Transverse colon (tissue), 4 donors: ENCODE measurements around the gene PLIN4. TPM values are rescaled to one million over a fixed set of nuclear protein-coding genes. Genes with fewer than 3 reads are reported as not detected.

Source experiments
- DNase-seq: peaks from one replicate; pipeline ENCODE4 v3.0.0-alpha.2; 2019
- H3K27ac ChIP-seq, 4 donors: fragments of 200-600 bp; sonication (generic); 2 replicates each; pipeline ENCODE4 v1.5.1; 2016 to 2018; ENCODE audit warnings: inconsistent platforms in 4 of 4
- H3K27me3 ChIP-seq: fragments of 200-600 bp; sonication (generic); 2 replicates; pipeline ENCODE4 v1.5.1; 2017; ENCODE audit warnings: inconsistent platforms
- H3K36me3 ChIP-seq, 4 donors: fragments of 200-600 bp; sonication (generic); 2 replicates each; pipeline ENCODE4 v1.5.1; 2017 to 2019; ENCODE audit warnings: inconsistent platforms in 4 of 4
- H3K4me1 ChIP-seq, 4 donors: fragments of 200-600 bp; sonication (generic); 2 replicates each; pipeline ENCODE4 v1.5.1; 2017 to 2020; ENCODE audit warnings: inconsistent platforms in 4 of 4
- H3K4me3 ChIP-seq, 4 donors: fragments of 200-600 bp; sonication (generic); 1 replicate in 1 of 4; 2 replicates in 3 of 4; pipeline versions ENCODE4 v1.5.1 to v1.6.1; 2017 to 2019; ENCODE audit warnings: inconsistent platforms in 4 of 4
- H3K9me3 ChIP-seq, 2 donors: fragments of 200-600 bp; sonication (generic); 2 replicates each; pipeline ENCODE4 v1.5.1; 2017 to 2019; ENCODE audit warnings: inconsistent platforms in 2 of 2
- EP300 ChIP-seq: sonication (generic); formaldehyde crosslinking; IDR thresholded peaks from one replicate; pipeline ENCODE4 v1.6.1; 2017; ENCODE audit warnings: antibody characterized with exemption, low read depth
- POLR2A ChIP-seq: fragments of 450-650 bp; IDR thresholded peaks from one replicate; pipeline ENCODE4 v1.6.1; 2016; ENCODE audit warnings: antibody characterized with exemption, mild to moderate bottlenecking, moderate library complexity
- POLR2AphosphoS5 ChIP-seq, 3 donors: sonication (generic); formaldehyde crosslinking; IDR thresholded peaks; one replicate each; pipeline ENCODE4 v1.6.1; 2016; ENCODE audit warnings: antibody characterized with exemption in 3 of 3
- WGBS, 2 donors: methylation state at CpG; one replicate each; pipeline ENCODE4 v1.1.5; 2018; ENCODE audit warnings: low coverage in 1 of 2; 5-methylcytosine and 5-hydroxymethylcytosine counted together
- in situ Hi-C, 4 donors: fragments of 200-750 bp; cut with MboI; loops; one replicate each; pipeline versions ENCODE4 v1.15.0 to v1.15.1; 2017; ENCODE audit warnings: low sequenced_read_pairs in 3 of 4, low pct_ligation_motif_present in 1 of 4, low pct_unique_long_range_greater_than_20kb in 1 of 4
- intact Hi-C: fragments of 100-400 bp; cut with DNase I; formaldehyde crosslinking; loops from one replicate; pipeline ENCODE4 v1.15.1; 2023; ENCODE audit warnings: low total_unique reads
- total RNA-seq, 4 donors: library from RNA; depleted of rRNA; stranded (reverse); fragments of >200 nt; gene quantifications; one replicate each; pipeline ENCODE4 v1.1.0, GENCODE V29; 2016
- TF ChIP-seq, protein P1 (sequence below), 5 experiments: fragments of 200-600 bp in 3 of 5; fragments of 450-650 bp in 2 of 5; sonication (generic) in 3 of 5; IDR thresholded peaks; 1 replicate in 2 of 5; 2 replicates in 3 of 5; pipeline ENCODE4 v1.5.1; 2016 to 2017; ENCODE audit warnings: antibody characterized with exemption in 5 of 5, inconsistent platforms in 3 of 5, mild to moderate bottlenecking in 2 of 5, moderate library complexity in 1 of 5

Gene PLIN4
- total RNA-seq, 4 donors from 2014 or later: 8.9 to 33.7 (median 22.2) TPM

DNA sequence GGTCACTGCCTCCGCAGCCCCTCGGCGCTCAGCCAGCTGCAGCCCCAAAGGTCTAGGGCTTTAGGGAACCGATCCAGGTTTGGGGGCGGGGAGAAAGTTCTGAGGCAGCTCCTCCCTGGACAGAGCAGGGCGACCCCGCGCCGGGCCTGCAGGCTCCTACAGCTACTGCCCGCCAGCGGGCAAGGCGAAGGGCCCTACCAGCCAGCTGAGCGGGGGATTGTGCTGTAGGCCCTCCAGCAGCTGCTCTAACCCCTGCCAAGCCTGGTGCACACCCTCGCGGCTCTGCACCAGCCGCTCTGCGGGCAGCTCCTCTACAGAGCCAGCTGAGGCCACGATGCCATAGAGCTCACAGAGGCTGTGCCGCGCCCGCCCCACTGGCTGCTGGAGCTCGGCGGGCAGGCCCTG, 14.0 kb downstream of the PLIN4 start:
- 94% methylated on average over 23 of the region's 23 CpGs; no CpG with 5 or more reads in 1 of the 2 donors for WGBS, 2 donors
- no peaks in the 10 kb centered on the region for H3K36me3 ChIP-seq

GRCh38 chr19:4503825-4504170, 14.5 kb downstream of the PLIN4 start:
- WGBS, 2 donors: 90% methylated on average over 10 of the region's 10 CpGs; no CpG with 5 or more reads in 1 of the 2 donors
- H3K4me3 ChIP-seq: no peak overlapping the region
- H3K36me3 ChIP-seq: peaks cover 0 to 2% (median 0%) of the 10 kb centered on the region in 4 donors
- no peak overlapping the region for H3K27ac ChIP-seq
- no peaks in the 10 kb centered on the region for H3K27me3 ChIP-seq
- in situ Hi-C loops: no loop called here
- intact Hi-C loops: no loop called here
- no peaks in the 10 kb centered on the region for H3K9me3 ChIP-seq
- DNase-seq: no peak
- no peaks in the 10 kb centered on the region for H3K4me1 ChIP-seq
- TF ChIP-seq POLR2A: no peak
- TF ChIP-seq, protein P1, sequence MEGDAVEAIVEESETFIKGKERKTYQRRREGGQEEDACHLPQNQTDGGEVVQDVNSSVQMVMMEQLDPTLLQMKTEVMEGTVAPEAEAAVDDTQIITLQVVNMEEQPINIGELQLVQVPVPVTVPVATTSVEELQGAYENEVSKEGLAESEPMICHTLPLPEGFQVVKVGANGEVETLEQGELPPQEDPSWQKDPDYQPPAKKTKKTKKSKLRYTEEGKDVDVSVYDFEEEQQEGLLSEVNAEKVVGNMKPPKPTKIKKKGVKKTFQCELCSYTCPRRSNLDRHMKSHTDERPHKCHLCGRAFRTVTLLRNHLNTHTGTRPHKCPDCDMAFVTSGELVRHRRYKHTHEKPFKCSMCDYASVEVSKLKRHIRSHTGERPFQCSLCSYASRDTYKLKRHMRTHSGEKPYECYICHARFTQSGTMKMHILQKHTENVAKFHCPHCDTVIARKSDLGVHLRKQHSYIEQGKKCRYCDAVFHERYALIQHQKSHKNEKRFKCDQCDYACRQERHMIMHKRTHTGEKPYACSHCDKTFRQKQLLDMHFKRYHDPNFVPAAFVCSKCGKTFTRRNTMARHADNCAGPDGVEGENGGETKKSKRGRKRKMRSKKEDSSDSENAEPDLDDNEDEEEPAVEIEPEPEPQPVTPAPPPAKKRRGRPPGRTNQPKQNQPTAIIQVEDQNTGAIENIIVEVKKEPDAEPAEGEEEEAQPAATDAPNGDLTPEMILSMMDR (IDR thresholded peaks at IDR 0.05): no peak
- TF ChIP-seq EP300: no peak
- no peak for TF ChIP-seq POLR2AphosphoS5 (IDR thresholded peaks at IDR 0.05)

More for the DNA sequence above, 14.0 kb downstream of the PLIN4 start:
- Histone ChIP-seq H3K9me3 (no peaks in the 10 kb centered on the region), H3K4me3 (no peak overlapping the region), H3K4me1 (no peaks in the 10 kb centered on the region), H3K27me3 (no peaks in the 10 kb centered on the region), H3K27ac (no peak overlapping the region)
- DNase-seq: no peak
- in situ Hi-C loops (no loop called here), intact Hi-C loops (no loop called here)
- no peak for TF ChIP-seq EP300
- TF ChIP-seq POLR2AphosphoS5 (IDR thresholded peaks at IDR 0.05): no peak
- TF ChIP-seq, protein P1 (IDR thresholded peaks at IDR 0.05): no peak
- no peak for TF ChIP-seq POLR2A

GRCh38 chr19:4503132-4503824, 15.0 kb downstream of the PLIN4 start:
- no peak for DNase-seq
- intact Hi-C loops: no loop called here
- H3K9me3 ChIP-seq: no peaks in the 10 kb centered on the region
- no peaks in the 10 kb centered on the region for H3K27me3 ChIP-seq
- WGBS, 2 donors: 96% methylated on average over 21 of the region's 25 CpGs; no CpG with 5 or more reads in 1 of the 2 donors
- no peak overlapping the region for H3K4me3 ChIP-seq
- H3K4me1 ChIP-seq: no peaks in the 10 kb centered on the region
- H3K27ac ChIP-seq: no peak overlapping the region
- H3K36me3 ChIP-seq: peaks cover 0 to 7% (median 0%) of the 10 kb centered on the region in 4 donors
- TF ChIP-seq, protein P1 (IDR thresholded peaks at IDR 0.05): no peak
- TF ChIP-seq POLR2AphosphoS5 (IDR thresholded peaks at IDR 0.05) (no peak), EP300 (no peak)
- in situ Hi-C loops: no loop called here

- Histone ChIP-seq H3K27me3 (no peaks in the 10 kb centered on the region), H3K4me1 (no peaks in the 10 kb centered on the region), H3K4me3 (no peak overlapping the region), H3K36me3 (peaks cover 0 to 12% (median 0%) of the 10 kb centered on the region in 4 donors), H3K9me3 (no peaks in the 10 kb centered on the region), H3K27ac (no peak overlapping the region)
- in situ Hi-C loops: no loop called here
- no peak for DNase-seq
- intact Hi-C loops: no loop called here
- TF ChIP-seq POLR2AphosphoS5 (IDR thresholded peaks at IDR 0.05): no peak
- WGBS, 2 donors: 82 to 100% methylated on average over 1 to 31 of the region's 37 CpGs
These were observed 15.8 kb downstream of the PLIN4 start for GRCh38 chr19:4502282-4503131.
